Activated CD4-positive, alpha-beta T cell treated with anti-CD3 and anti-CD28 coated beads for 36 hours (primary cell): Measurements from ENCODE around the gene INCENP. TPM values are rescaled to one million over a fixed set of nuclear protein-coding genes. Genes with fewer than 3 reads are reported as not detected.
A peak's percentile ranks its signal among the peaks of the same experiment; 100 is the strongest.

Experiments used
- ATAC-seq: fragments of 200-7000 bp; cut with Tn5 transposase; one replicate; pipeline ENCODE4 v1.10.0; 2021; ENCODE audit warnings: mild to moderate bottlenecking, moderate library complexity
- CTCF ChIA-PET: fragments of 350-600 bp; sonication (Branson Sonifier 250); formaldehyde crosslinking; loops from one replicate; lab custom pipeline; 2021; ENCODE audit warnings: antibody characterized with exemption; lab: Charles Lee
- POLR2A ChIA-PET: fragments of 350-600 bp; sonication (Branson Sonifier 250); formaldehyde crosslinking; loops from one replicate; lab custom pipeline; 2021; ENCODE audit warnings: antibody characterized with exemption, inconsistent platforms; lab: Charles Lee
- DNase-seq: peaks from one replicate; pipeline ENCODE4 v3.0.0-alpha.2; 2020
- H3K27ac Mint-ChIP-seq: one replicate; pipeline ENCODE4 v1.8.0; 2021; ENCODE audit warnings: mixed read lengths
- H3K27me3 Mint-ChIP-seq: one replicate; pipeline ENCODE4 v1.8.0; 2021; ENCODE audit warnings: mixed read lengths
- H3K36me3 Mint-ChIP-seq: one replicate; pipeline ENCODE4 v1.8.0; 2021; ENCODE audit warnings: low read depth, mixed read lengths
- H3K4me1 Mint-ChIP-seq: one replicate; pipeline ENCODE4 v1.8.0; 2021; ENCODE audit warnings: mixed read lengths
- H3K4me3 Mint-ChIP-seq: one replicate; pipeline ENCODE4 v1.8.0; 2021; ENCODE audit warnings: mild to moderate bottlenecking, moderate library complexity, mixed read lengths
- H3K9me3 Mint-ChIP-seq: one replicate; pipeline ENCODE4 v1.8.0; 2021; ENCODE audit warnings: low read depth, mixed read lengths
- intact Hi-C, 2 experiments: fragments of 100-400 bp; cut with DNase I in 1 of 2; cut with micrococcal nuclease in 1 of 2; formaldehyde crosslinking; loops; one replicate each; pipeline versions ENCODE4 v1.14.2 to v1.15.1; 2022 to 2024; cut with DNase I, micrococcal nuclease
- total RNA-seq, 2 experiments: library from RNA; stranded (reverse); gene quantifications; one replicate each; pipeline ENCODE4 v1.2.3, GENCODE V29; 2021

The INCENP gene
- total RNA-seq, 2 experiments from 2014 or later: 125 to 140 TPM

DNA sequence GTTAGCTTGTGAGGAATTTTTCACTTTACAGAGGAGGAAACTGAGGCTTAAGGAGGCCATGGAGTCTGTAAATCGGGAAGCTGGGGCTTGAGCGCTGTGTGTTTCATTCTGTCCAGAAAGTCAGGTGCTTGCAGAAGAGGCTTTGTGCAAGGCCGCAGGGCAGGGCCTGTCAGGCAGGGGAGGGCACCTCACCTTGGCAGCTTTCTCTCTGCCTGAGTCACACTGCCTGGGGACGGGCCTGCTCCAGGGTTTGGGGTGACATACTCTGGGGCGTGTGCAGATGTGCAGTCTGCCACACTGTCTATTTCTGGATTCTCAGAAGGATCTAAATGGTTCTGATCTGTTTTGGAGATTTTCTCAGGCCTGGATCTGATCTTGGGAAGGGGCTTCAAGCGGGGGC is 8.4 kb downstream of the INCENP start:
- CTCF ChIA-PET: interaction anchor here (0.9 to 2.9 kb wide), 3 partner anchors 24 to 199 kb away, joined by 3 to 16 read pairs (median 3); no protein-coding TSS in a partner anchor
- intact Hi-C loops: no loop called here

DNA sequence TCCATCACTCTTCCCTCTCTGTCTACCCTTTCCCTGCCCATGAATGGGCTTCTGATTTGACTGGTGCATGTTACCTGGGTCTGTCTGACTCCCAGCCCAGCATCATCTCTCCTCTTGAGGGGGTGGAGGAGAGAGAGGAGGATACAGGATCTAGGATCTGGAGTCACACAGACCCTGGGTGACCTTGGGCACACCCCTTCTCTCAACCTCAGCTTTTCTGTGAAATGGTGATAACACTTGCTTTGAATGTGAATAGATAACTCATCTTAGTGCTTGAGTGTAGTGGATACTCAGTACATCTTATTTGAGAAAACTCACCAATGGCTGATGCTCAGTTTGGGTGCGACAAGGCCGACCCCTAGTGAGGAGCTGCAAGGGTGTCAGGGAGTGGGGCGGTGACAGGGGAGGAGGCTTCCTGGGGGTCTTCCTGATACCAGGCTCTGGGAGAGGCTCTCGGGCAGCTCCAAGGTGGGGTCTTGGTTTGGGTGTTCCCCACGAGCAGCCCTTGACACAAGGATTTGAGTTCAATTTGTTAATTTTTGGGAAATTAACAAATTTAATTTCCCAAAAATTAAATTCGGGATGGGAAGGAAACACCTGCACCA is 9.0 kb downstream of the INCENP start:
- intact Hi-C loops: no loop called here
- H3K4me1 Mint-ChIP-seq: peaks cover 14% of the 10 kb centered on the region
- peaks cover 60% of the 10 kb centered on the region for H3K36me3 Mint-ChIP-seq
- no peak overlapping the region for H3K27ac Mint-ChIP-seq
- DNase-seq: no peak
- no peak for ATAC-seq
- ChIA-PET CTCF (interaction anchor here (0.9 kb wide), 1 partner anchor 200 kb away, joined by 3 read pairs; no protein-coding TSS in a partner anchor), POLR2A (interaction anchor here (0.5 to 1.5 kb wide), 3 partner anchors 11 to 192 kb away, joined by 3 to 4 read pairs (median 3); no protein-coding TSS in a partner anchor)
- no peak overlapping the region for H3K4me3 Mint-ChIP-seq
- no peaks in the 10 kb centered on the region for H3K9me3 Mint-ChIP-seq
- H3K27me3 Mint-ChIP-seq: no peaks in the 10 kb centered on the region

More for the DNA sequence above, 8.4 kb downstream of the INCENP start:
- no peak overlapping the region for H3K27ac Mint-ChIP-seq
- H3K4me3 Mint-ChIP-seq: no peak overlapping the region
- DNase-seq (no peak), ATAC-seq (peak; percentile 63)
- H3K9me3 Mint-ChIP-seq: no peaks in the 10 kb centered on the region
- H3K4me1 Mint-ChIP-seq: peaks cover 17% of the 10 kb centered on the region
- H3K27me3 Mint-ChIP-seq: no peaks in the 10 kb centered on the region
- POLR2A ChIA-PET: interaction anchor here (0.7 to 1.5 kb wide), 3 partner anchors 12 to 261 kb away, joined by 3 to 4 read pairs (median 3); no protein-coding TSS in a partner anchor
- H3K36me3 Mint-ChIP-seq: peaks cover 64% of the 10 kb centered on the region

DNA sequence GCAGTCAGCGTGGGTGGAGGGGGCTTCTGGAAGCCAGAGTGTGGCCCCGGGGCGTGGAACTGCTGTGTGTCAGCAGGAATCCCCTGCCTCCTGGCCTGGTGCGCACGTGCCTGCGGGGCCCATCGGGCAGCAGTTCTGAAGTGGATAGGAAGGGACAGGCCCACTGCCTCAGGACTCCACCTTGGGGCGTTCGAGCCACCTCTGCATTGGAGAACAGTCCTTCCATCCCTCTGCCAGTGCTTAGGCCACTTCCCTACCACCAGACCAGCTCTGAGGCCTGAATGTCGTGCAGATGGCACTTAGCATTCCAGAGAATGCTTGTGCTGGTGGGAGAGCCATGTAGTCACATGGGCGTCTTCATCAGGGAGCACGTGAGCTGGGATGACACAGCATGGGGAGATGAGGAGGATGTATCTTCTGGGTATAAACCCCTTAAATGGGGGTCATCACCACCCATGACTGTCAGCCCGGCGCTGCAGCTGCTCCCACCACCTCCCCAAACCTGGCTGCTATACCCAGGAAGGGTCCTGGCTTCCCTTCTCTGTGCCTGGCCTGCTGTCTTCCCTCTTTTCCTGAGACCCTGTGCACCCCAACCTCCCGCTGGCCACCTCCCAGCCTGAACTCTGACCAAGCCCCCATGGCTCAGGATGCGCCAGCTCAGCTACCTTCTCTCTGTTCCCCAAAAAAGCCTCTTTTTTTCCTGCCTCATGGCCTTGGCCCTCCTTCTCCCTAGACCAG is 9.7 kb downstream of the INCENP start:
- Mint-ChIP-seq H3K36me3 (peaks cover 55% of the 10 kb centered on the region), H3K4me3 (no peak overlapping the region), H3K27me3 (no peaks in the 10 kb centered on the region), H3K4me1 (peaks cover 14% of the 10 kb centered on the region), H3K27ac (no peak overlapping the region), H3K9me3 (no peaks in the 10 kb centered on the region)
- intact Hi-C loops: no loop called here
- DNase-seq (no peak), ATAC-seq (no peak)
- CTCF ChIA-PET: interaction anchor here (0.6 to 1.1 kb wide), 3 partner anchors 25 to 839 kb away, joined by 3 to 4 read pairs (median 3); partner anchors contain the start of gene VWCE
- POLR2A ChIA-PET: interaction anchor here (0.5 to 1.5 kb wide), 2 partner anchors 10 to 193 kb away, joined by 3 to 4 read pairs; no protein-coding TSS in a partner anchor

DNA sequence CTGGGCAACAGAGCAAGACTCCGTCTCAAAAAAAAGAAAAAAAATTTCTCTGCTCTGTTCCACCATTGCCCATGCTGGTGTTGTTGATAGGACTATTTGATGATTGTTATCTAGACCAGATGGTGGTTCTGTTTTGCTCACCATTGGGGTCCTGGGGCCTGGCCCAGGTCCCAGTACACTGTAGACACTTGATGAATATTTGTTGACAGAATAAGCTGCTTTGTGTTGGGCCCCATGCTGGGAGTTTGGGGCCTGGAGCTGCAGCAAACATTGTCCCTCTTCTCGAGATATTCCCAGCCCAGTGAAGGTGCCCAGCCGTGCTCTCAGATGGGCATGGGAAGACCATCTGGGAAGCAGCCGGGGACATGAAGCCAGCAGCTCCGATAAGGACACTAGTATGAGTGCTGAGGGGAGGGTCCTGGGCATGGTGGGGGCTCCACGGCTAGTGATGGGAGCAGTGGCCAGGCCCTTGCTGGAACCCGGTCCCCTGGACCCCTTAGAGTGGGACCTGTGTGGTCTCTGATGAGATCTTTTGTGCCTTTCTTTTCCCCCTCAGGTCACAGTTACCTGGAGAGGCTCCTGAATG is 13.6 kb downstream of the INCENP start:
- ChIA-PET CTCF (interaction anchor here (0.9 kb wide), 1 partner anchor 239 kb away, joined by 3 read pairs; no protein-coding TSS in a partner anchor), POLR2A (no interaction called here)
- intact Hi-C loops: no loop called here
- DNase-seq: no peak
- no peaks in the 10 kb centered on the region for H3K9me3 Mint-ChIP-seq
- peaks cover 39% of the 10 kb centered on the region for H3K36me3 Mint-ChIP-seq
- no peak overlapping the region for H3K27ac Mint-ChIP-seq
- no peaks in the 10 kb centered on the region for H3K27me3 Mint-ChIP-seq
- H3K4me1 Mint-ChIP-seq: peaks cover 9% of the 10 kb centered on the region
- no peak for ATAC-seq
- H3K4me3 Mint-ChIP-seq: no peak overlapping the region

DNA sequence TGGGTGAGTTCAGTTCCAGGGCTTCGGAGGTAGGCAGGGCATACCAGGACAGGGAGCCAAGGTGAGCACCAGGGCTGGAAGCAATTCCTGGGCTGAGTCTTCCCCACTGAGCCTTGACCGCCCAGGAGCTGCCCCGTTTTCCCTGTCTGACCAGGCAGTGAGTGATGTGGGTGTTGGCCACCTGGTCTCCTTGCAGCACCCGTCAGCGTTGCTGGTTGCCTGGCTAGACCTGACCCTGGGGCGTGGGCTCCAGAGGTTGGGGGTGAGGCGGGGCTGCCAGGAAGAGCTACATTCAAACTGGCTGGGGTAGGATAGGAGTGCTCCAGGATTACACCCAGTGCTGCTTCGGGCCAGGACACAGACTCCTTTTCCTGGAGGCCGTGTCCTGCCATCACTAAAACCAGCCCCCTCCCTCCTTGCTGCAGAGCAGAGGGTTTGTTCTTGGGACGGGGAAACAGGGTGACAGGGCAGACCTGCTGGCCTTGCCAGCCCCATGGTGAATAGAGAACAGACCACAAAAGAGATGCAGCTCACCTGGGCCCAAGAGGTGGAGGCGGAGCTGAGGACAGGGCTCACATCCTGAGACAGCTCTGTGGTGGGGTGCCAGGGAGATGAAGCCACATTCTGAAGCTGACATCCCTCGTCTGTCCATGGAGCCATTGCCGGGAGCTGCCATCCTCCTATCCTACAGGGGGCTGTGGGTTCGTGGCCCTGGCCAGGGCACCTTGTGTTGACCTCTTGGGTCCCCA is 14.2 kb downstream of the INCENP start:
- Mint-ChIP-seq H3K4me1 (peaks cover 2% of the 10 kb centered on the region), H3K4me3 (no peak overlapping the region), H3K36me3 (peaks cover 38% of the 10 kb centered on the region), H3K9me3 (no peaks in the 10 kb centered on the region), H3K27me3 (no peaks in the 10 kb centered on the region), H3K27ac (no peak overlapping the region)
- POLR2A ChIA-PET: no interaction called here
- DNase-seq: no peak
- intact Hi-C loops: no loop called here
- CTCF ChIA-PET: interaction anchor here (0.9 to 2.1 kb wide), 3 partner anchors 56 to 240 kb away, joined by 3 to 6 read pairs (median 4); no protein-coding TSS in a partner anchor
- ATAC-seq: no peak

DNA sequence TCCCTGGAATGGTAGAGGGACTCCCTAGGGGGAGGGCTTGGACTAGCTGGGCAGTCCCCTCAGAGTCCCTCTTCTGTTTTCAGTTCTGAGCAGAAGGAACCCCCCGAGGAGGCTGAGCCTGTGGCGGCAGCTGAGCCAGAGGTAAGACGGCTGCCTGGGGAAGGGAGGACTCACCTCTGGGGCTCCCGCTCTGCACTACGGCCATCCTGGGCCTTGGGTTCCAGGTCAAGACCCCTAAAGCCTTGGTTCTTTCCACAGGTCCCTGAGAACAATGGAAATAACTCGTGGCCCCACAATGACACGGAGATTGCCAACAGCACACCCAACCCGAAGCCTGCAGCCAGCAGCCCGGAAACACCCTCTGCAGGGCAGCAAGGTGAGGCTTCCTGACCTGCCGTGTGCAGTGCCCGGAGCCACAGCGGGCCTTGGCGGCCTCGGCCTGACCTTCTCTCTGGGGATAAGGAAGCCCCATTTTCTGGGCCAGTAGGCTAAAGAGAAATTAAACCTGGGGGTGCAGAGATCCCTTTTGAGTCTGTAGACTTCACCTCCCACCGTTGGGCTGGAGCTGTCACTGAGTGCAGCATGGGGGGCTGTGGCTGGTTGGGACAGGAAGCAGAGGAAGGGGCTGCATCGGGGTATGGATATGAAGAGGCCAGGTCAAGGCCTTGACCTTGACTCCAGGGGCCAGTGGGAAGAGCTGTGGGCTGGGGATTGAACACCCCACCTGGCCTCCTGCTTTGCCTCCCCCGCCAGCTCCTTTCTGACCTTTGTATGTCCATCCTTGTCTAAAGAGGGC is 15.0 kb downstream of the INCENP start:
- Mint-ChIP-seq H3K4me1 (peaks cover 2% of the 10 kb centered on the region), H3K27me3 (no peaks in the 10 kb centered on the region), H3K4me3 (no peak overlapping the region), H3K9me3 (no peaks in the 10 kb centered on the region), H3K27ac (no peak overlapping the region), H3K36me3 (peaks cover 38% of the 10 kb centered on the region)
- ChIA-PET CTCF (interaction anchor here (0.9 to 2.1 kb wide), 3 partner anchors 57 to 240 kb away, joined by 3 to 6 read pairs (median 4); no protein-coding TSS in a partner anchor), POLR2A (no interaction called here)
- intact Hi-C loops: no loop called here
- ATAC-seq: no peak
- DNase-seq: no peak

DNA sequence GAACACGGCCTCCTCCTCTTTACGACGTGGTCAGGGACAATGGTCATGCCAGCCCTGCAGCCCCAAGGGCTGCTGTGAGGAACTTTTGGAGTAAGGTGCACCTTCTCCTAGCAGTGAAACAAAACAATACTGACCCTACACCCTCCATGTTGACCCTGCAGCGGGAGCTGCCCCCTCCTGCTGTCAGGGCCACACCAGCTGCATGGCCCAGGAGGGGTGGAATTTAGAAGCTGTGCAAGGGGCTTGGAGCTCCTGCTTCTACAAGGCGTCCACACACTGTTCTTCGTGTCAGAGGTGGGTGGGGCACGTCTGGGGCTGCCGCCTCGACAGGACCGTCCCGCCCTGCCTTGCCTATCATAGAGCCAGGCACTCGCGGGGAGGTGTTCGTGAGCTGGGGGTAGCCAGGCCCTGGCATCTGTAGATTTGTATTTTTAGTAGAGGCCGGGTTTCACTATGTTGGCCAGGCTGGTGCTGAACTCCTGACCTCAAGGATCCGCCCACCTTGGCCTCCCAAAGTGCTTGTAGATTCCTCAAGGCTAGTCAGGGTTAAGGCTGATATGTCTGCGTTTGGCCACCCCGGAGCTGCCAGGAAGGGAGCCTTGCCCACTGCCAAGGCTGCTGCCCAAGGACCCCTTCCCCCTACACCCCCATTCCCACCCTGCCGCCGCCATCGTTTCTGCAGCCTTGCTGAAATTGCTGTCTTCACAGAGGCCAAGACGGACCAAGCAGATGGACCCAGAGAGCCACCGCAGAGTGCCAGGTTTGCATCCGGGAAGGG is 15.9 kb downstream of the INCENP start:
- peaks cover 36% of the 10 kb centered on the region for H3K36me3 Mint-ChIP-seq
- ATAC-seq (no peak), DNase-seq (no peak)
- intact Hi-C loops: no loop called here
- H3K27ac Mint-ChIP-seq: no peak overlapping the region
- H3K4me1 Mint-ChIP-seq: no peaks in the 10 kb centered on the region
- no peaks in the 10 kb centered on the region for H3K27me3 Mint-ChIP-seq
- no peak overlapping the region for H3K4me3 Mint-ChIP-seq
- H3K9me3 Mint-ChIP-seq: no peaks in the 10 kb centered on the region
- ChIA-PET POLR2A (interaction anchor here (0.5 kb wide), 1 partner anchor 713 kb away, joined by 3 read pairs; no protein-coding TSS in a partner anchor), CTCF (interaction anchor here (2.1 kb wide), 1 partner anchor 58 kb away, joined by 6 read pairs; no protein-coding TSS in a partner anchor)

DNA sequence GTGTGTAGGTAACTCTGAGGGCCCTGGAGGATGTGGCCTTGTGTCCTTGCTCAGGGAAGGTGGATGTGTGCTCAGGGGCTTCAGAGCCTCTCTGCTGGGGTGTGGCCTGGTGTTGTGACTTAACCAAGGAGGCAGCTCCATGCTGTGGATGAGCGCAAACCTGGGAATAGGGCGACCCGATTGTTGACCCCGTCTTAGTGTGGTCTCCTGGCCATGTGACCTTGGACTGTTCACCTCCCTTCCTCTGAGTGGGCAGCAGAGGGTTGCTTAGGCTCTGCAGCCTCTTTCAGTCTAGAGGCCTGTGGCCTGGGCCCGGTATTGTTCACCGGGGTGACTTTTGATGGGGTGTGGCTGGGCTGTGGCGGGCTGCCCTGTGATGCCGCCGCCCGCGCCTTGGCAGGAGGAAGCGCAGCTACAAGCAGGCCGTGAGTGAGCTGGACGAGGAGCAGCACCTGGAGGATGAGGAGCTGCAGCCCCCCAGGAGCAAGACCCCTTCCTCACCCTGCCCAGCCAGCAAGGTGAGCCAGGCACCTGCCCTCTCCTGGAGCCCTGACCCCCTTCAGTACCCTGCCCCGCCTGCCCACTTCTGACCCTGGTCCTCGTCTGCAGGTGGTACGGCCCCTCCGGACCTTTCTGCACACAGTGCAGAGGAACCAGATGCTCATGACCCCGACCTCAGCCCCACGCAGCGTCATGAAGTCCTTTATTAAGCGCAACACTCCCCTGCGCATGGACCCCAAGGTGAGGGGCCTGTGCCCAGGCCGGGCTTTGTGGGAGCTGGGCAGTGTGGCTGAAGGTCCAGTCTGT is 16.7 kb downstream of the INCENP start:
- no peaks in the 10 kb centered on the region for H3K9me3 Mint-ChIP-seq
- ChIA-PET POLR2A (interaction anchor here (0.5 kb wide), 1 partner anchor 714 kb away, joined by 3 read pairs; no protein-coding TSS in a partner anchor), CTCF (no interaction called here)
- no peak overlapping the region for H3K4me3 Mint-ChIP-seq
- H3K27me3 Mint-ChIP-seq: no peaks in the 10 kb centered on the region
- H3K27ac Mint-ChIP-seq: no peak overlapping the region
- intact Hi-C loops: no loop called here
- peaks cover 35% of the 10 kb centered on the region for H3K36me3 Mint-ChIP-seq
- DNase-seq (no peak), ATAC-seq (no peak)
- no peaks in the 10 kb centered on the region for H3K4me1 Mint-ChIP-seq
